ENCODE measurements around the gene THAP4. TPM values are rescaled to one million over a fixed set of nuclear protein-coding genes. Genes with fewer than 3 reads are reported as not detected.

Gene THAP4
- total RNA-seq, 1 donor from 2014 or later: 43.3 TPM

- TF ChIP-seq, protein P1, sequence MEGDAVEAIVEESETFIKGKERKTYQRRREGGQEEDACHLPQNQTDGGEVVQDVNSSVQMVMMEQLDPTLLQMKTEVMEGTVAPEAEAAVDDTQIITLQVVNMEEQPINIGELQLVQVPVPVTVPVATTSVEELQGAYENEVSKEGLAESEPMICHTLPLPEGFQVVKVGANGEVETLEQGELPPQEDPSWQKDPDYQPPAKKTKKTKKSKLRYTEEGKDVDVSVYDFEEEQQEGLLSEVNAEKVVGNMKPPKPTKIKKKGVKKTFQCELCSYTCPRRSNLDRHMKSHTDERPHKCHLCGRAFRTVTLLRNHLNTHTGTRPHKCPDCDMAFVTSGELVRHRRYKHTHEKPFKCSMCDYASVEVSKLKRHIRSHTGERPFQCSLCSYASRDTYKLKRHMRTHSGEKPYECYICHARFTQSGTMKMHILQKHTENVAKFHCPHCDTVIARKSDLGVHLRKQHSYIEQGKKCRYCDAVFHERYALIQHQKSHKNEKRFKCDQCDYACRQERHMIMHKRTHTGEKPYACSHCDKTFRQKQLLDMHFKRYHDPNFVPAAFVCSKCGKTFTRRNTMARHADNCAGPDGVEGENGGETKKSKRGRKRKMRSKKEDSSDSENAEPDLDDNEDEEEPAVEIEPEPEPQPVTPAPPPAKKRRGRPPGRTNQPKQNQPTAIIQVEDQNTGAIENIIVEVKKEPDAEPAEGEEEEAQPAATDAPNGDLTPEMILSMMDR (IDR thresholded peaks at IDR 0.05; ENCODE audit: insufficient read depth, low read length, poor library complexity, severe bottlenecking): no peak
- no peak overlapping the region for H3K4me3 ChIP-seq (ENCODE audit: low read depth, low read length)
- no peaks in the 10 kb centered on the region for H3K36me3 ChIP-seq (ENCODE audit: control insufficient read depth, insufficient read depth, low read length)
- H3K27me3 ChIP-seq (ENCODE audit: control insufficient read depth, insufficient read depth, low read length): no peaks in the 10 kb centered on the region
- DNase-seq (ENCODE audit: low read depth): no peak
Observed at GRCh38 chr2:241556746-241557145, 80.2 kb downstream of the THAP4 start.

DNA sequence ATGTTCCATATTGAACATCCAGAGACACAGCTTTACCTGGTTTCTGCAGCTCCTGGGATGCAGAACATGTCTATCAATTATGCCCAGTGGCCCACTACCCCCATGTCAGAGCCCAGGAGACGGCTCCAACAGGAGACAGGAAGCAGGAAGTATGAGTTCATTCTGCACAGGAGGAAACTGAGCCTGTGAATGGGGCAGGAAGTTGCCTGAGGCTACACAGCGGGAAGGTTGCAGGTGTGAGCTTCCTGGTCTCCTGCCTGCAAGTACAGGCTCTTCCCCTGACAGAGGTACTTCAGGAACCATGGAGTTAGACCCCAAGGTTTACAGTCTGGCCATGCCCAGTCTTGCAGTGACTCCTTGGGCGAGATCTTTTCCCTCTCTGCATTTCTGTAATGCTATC lies 81.2 kb downstream of the THAP4 start:
- no peak for DNase-seq (ENCODE audit: low read depth)
- H3K27me3 ChIP-seq (ENCODE audit: control insufficient read depth, insufficient read depth, low read length): no peaks in the 10 kb centered on the region

GRCh38 chr2:241554610-241555322 lies 82.2 kb downstream of the THAP4 start:
- H3K36me3 ChIP-seq (ENCODE audit: control insufficient read depth, insufficient read depth, low read length): no peaks in the 10 kb centered on the region
- H3K27me3 ChIP-seq (ENCODE audit: control insufficient read depth, insufficient read depth, low read length): no peaks in the 10 kb centered on the region
- TF ChIP-seq, protein P1 (IDR thresholded peaks at IDR 0.05; ENCODE audit: insufficient read depth, low read length, poor library complexity, severe bottlenecking): no peak
- no peak overlapping the region for H3K4me3 ChIP-seq (ENCODE audit: low read depth, low read length)
- no peak for DNase-seq (ENCODE audit: low read depth)

More for the DNA sequence above, 81.2 kb downstream of the THAP4 start:
- TF ChIP-seq, protein P1 (IDR thresholded peaks at IDR 0.05; ENCODE audit: insufficient read depth, low read length, poor library complexity, severe bottlenecking): no peak
- H3K36me3 ChIP-seq (ENCODE audit: control insufficient read depth, insufficient read depth, low read length): no peaks in the 10 kb centered on the region
- H3K4me3 ChIP-seq (ENCODE audit: low read depth, low read length): no peak overlapping the region

DNA sequence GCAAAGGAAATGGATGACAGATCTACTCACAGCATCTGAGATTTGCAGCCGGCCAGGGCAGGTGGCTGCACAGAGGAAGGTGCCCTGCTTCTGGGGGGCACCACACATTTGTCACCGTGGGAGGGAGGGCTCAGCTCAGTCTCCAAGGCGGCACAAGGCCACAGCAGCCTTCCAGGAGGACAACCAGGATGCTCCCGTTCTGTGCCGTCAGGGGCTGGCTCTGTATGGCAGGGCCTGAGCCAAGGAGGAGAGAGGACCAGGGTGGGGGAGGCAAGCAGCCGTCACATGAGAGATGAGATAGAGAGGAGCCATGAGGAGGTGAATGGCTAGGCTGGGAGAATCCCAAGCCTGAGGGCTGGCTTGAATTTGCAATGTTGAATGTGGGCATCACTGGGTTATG lies 83.0 kb downstream of the THAP4 start:
- Histone ChIP-seq H3K27me3 (ENCODE audit: control insufficient read depth, insufficient read depth, low read length) (no peaks in the 10 kb centered on the region), H3K36me3 (ENCODE audit: control insufficient read depth, insufficient read depth, low read length) (no peaks in the 10 kb centered on the region), H3K4me3 (ENCODE audit: low read depth, low read length) (no peak overlapping the region)
- TF ChIP-seq, protein P1 (IDR thresholded peaks at IDR 0.05; ENCODE audit: insufficient read depth, low read length, poor library complexity, severe bottlenecking): no peak
- DNase-seq (ENCODE audit: low read depth): no peak

- DNase-seq (ENCODE audit: low read depth): no peak
- no peaks in the 10 kb centered on the region for H3K27me3 ChIP-seq (ENCODE audit: control insufficient read depth, insufficient read depth, low read length)
- no peak overlapping the region for H3K4me3 ChIP-seq (ENCODE audit: low read depth, low read length)
- TF ChIP-seq, protein P1 (IDR thresholded peaks at IDR 0.05; ENCODE audit: insufficient read depth, low read length, poor library complexity, severe bottlenecking): no peak
- no peaks in the 10 kb centered on the region for H3K36me3 ChIP-seq (ENCODE audit: control insufficient read depth, insufficient read depth, low read length)
Observed at GRCh38 chr2:241553512-241553830, 83.5 kb downstream of the THAP4 start.

All from kidney epithelial cell (primary cell).